22Rv1 (cell line): ENCODE data around the gene TMEM167A.

Source experiments
- CTCF ChIP-seq: fragments of 450-650 bp; IDR thresholded peaks from 2 replicates; pipeline ENCODE4 v1.5.1; 2017; ENCODE audit warnings: mild to moderate bottlenecking
- ZFX ChIP-seq: fragments of 450-650 bp; IDR thresholded peaks from 2 replicates; pipeline ENCODE4 v1.6.1; 2017; ENCODE audit warnings: antibody characterized with exemption, borderline replicate concordance

- TF ChIP-seq CTCF (no peak), ZFX (no peak)
Observed at GRCh38 chr5:83007755-83008154, 69.4 kb downstream of the TMEM167A start.
